Activated CD8-positive, alpha-beta T cell treated with anti-CD3 and anti-CD28 coated beads for 36 hours (primary cell): ENCODE data around the gene MEF2A. TPM values are rescaled to one million over a fixed set of nuclear protein-coding genes. Genes with fewer than 3 reads are reported as not detected.

Source experiments
- ATAC-seq: fragments of 200-7000 bp; cut with Tn5 transposase; one replicate; pipeline ENCODE4 v1.10.0; 2021; ENCODE audit warnings: mild to moderate bottlenecking, moderate library complexity
- CTCF ChIA-PET: fragments of 350-600 bp; sonication (Branson Sonifier 250); formaldehyde crosslinking; loops from one replicate; lab custom pipeline; 2021; ENCODE audit warnings: antibody characterized with exemption; lab: Charles Lee
- POLR2A ChIA-PET: fragments of 350-600 bp; sonication (Branson Sonifier 250); formaldehyde crosslinking; loops from one replicate; lab custom pipeline; 2021; ENCODE audit warnings: antibody characterized with exemption; lab: Charles Lee
- DNase-seq: peaks from one replicate; pipeline ENCODE4 v3.0.0-alpha.2; 2020
- H3K27ac Mint-ChIP-seq: one replicate; pipeline ENCODE4 v1.8.0; 2021; ENCODE audit warnings: mild to moderate bottlenecking, mixed read lengths
- H3K27me3 Mint-ChIP-seq: one replicate; pipeline ENCODE4 v1.8.0; 2021; ENCODE audit warnings: mixed read lengths
- H3K36me3 Mint-ChIP-seq: one replicate; pipeline ENCODE4 v1.8.0; 2021; ENCODE audit warnings: low read depth, mixed read lengths
- H3K4me1 Mint-ChIP-seq: one replicate; pipeline ENCODE4 v1.8.0; 2021; ENCODE audit warnings: low read depth, mixed read lengths
- H3K4me3 Mint-ChIP-seq: one replicate; pipeline ENCODE4 v1.8.0; 2021; ENCODE audit warnings: mild to moderate bottlenecking, moderate library complexity, mixed read lengths
- H3K9me3 Mint-ChIP-seq: one replicate; pipeline ENCODE4 v1.8.0; 2021; ENCODE audit warnings: mixed read lengths
- intact Hi-C: fragments of 100-400 bp; cut with micrococcal nuclease; formaldehyde crosslinking; loops from one replicate; pipeline ENCODE4 v1.10.0; 2022
- total RNA-seq, 2 experiments: library from RNA; stranded (reverse); gene quantifications; one replicate each; pipeline ENCODE4 v1.2.3, GENCODE V29; 2021
- TF ChIP-seq, protein P1 (sequence below): fragments of 200-600 bp; IDR thresholded peaks from one replicate; pipeline ENCODE4 v1.8.0; 2022; ENCODE audit warnings: antibody characterized with exemption, mild to moderate bottlenecking

Gene MEF2A
- total RNA-seq, 2 experiments from 2014 or later: 16.4 to 17.6 TPM

DNA sequence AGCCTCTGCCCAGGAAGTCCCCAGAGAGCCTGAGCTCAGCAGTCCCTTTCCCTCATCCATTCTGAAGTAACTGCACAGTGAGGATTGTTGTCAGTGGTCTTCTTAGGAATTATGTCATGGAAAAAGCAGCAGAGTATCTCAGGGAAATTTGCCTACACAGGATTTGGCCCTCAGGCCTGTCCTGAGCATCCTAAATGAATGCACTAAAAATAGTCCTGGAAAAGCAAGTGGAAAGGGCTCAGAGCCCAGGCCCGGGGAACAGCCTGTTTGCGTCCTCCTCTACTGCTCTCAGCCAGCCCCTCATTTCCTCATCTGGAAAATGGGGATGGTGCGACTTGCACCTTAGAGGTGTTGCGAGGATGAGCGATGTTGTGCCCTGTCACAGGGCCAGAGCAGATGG lies 145.8 kb downstream of the MEF2A start:
- ChIA-PET CTCF (no interaction called here), POLR2A (no interaction called here)
- Mint-ChIP-seq H3K36me3 (peaks cover 14% of the 10 kb centered on the region), H3K27ac (no peak overlapping the region), H3K4me3 (no peak overlapping the region), H3K9me3 (no peaks in the 10 kb centered on the region), H3K27me3 (no peaks in the 10 kb centered on the region), H3K4me1 (peaks cover 30% of the 10 kb centered on the region)
- TF ChIP-seq, protein P1, sequence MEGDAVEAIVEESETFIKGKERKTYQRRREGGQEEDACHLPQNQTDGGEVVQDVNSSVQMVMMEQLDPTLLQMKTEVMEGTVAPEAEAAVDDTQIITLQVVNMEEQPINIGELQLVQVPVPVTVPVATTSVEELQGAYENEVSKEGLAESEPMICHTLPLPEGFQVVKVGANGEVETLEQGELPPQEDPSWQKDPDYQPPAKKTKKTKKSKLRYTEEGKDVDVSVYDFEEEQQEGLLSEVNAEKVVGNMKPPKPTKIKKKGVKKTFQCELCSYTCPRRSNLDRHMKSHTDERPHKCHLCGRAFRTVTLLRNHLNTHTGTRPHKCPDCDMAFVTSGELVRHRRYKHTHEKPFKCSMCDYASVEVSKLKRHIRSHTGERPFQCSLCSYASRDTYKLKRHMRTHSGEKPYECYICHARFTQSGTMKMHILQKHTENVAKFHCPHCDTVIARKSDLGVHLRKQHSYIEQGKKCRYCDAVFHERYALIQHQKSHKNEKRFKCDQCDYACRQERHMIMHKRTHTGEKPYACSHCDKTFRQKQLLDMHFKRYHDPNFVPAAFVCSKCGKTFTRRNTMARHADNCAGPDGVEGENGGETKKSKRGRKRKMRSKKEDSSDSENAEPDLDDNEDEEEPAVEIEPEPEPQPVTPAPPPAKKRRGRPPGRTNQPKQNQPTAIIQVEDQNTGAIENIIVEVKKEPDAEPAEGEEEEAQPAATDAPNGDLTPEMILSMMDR: no peak
- DNase-seq: no peak
- ATAC-seq: no peak
- intact Hi-C loops: no loop called here

DNA sequence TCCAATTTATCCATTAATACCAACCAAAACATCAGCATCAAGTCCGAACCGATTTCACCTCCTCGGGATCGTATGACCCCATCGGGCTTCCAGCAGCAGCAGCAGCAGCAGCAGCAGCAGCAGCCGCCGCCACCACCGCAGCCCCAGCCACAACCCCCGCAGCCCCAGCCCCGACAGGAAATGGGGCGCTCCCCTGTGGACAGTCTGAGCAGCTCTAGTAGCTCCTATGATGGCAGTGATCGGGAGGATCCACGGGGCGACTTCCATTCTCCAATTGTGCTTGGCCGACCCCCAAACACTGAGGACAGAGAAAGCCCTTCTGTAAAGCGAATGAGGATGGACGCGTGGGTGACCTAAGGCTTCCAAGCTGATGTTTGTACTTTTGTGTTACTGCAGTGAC lies 146.6 kb downstream of the MEF2A start:
- Mint-ChIP-seq H3K4me3 (no peak overlapping the region), H3K36me3 (peaks cover 14% of the 10 kb centered on the region)

DNA sequence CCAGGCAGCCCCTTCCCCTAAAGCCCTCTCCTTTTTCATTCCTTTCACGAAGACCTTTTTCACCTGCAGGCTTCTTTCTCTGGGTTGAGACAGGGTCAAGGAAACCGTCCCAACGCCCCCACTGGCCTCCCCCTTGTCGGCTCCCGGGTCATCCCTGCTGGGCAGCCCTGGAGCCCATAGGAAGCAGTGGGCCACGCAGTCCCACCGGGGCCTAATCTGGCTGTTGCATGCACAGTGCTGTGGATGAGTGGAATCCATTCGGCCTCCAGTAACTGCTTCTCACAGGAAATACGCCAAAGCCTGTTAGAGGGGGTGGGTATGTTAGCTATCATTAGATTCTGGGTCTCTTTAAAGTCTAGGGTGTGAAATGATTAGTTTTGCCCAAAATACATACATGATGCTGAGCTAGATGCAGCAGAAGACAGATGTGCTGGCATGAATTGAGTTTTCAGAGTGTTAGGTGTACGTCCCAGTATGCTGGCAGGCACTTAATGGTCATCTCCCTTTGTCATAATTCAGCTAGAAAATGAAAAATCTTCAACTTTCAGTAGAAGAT lies 150.8 kb downstream of the MEF2A start:
- POLR2A ChIA-PET: interaction anchor here (1.0 to 1.8 kb wide), 2 partner anchors 9 to 17 kb away, joined by 3 to 6 read pairs; partner anchors contain the start of gene LYSMD4
- Mint-ChIP-seq H3K27ac (no peak overlapping the region), H3K4me3 (no peak overlapping the region), H3K36me3 (peaks cover 8% of the 10 kb centered on the region), H3K9me3 (no peaks in the 10 kb centered on the region), H3K4me1 (peaks cover 44% of the 10 kb centered on the region), H3K27me3 (no peaks in the 10 kb centered on the region)
- intact Hi-C loops: loop anchor here (5.0 kb wide), 1 partner anchor 41 kb away; no protein-coding TSS in a partner anchor
- ATAC-seq (no peak), DNase-seq (no peak)
- TF ChIP-seq, protein P1: no peak
- CTCF ChIA-PET: interaction anchor here (1.0 to 6.6 kb wide), 4 partner anchors 13 to 444 kb away, joined by 3 to 46 read pairs (median 8); partner anchors contain the start of gene LYSMD4

More for the DNA sequence above, 146.6 kb downstream of the MEF2A start:
- POLR2A ChIA-PET: no interaction called here
- Mint-ChIP-seq H3K4me1 (peaks cover 23% of the 10 kb centered on the region), H3K9me3 (no peaks in the 10 kb centered on the region), H3K27ac (no peak overlapping the region), H3K27me3 (no peaks in the 10 kb centered on the region)
- TF ChIP-seq, protein P1: no peak
- intact Hi-C loops: no loop called here
- CTCF ChIA-PET: interaction anchor here (3.0 kb wide), 1 partner anchor 43 kb away, joined by 10 read pairs; no protein-coding TSS in a partner anchor
- no peak for ATAC-seq
- no peak for DNase-seq

DNA sequence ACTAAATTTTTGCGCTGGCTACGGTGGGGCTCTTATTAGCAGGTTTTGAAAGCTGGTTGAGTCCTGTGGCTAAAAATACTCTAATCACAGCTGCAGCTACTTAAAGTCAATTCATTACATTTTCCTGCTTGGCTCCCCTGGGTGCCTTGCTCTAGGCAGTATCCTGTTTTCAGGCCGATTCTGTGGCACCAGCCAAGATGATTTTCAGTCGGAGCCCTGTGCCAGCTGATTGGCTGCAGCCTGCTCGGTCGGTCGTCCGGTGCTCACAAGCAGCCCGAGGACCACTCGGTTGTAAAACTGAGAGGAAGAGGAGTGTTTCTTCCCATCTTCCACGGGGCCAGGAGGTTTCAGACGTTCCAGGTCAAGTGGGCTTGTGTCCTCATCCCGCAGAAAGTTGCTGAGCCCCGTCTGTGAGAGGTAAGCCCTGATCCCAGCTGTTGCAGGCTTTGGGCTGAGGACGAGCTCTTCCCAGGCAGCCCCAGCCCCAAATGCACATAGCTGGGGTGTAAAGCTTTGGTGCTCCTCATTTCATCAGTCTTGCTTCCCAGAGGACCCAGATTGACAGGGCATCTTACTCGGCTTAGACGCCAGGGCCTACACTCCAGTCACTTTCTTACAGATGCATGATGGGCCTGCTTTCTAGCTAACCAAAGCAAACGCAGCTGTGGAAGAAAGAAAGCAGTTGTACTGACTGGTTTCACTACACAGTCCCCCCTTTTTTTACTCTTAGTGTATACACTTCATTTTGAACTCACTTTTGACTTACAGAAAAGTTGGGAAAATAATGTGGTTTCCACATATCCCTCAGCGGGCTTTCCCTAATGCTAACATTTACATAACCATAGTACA lies 151.6 kb downstream of the MEF2A start:
- TF ChIP-seq, protein P1: no peak
- Mint-ChIP-seq H3K36me3 (peaks cover 5% of the 10 kb centered on the region), H3K27ac (no peak overlapping the region), H3K27me3 (no peaks in the 10 kb centered on the region), H3K4me1 (peaks cover 41% of the 10 kb centered on the region), H3K9me3 (no peaks in the 10 kb centered on the region), H3K4me3 (no peak overlapping the region)
- DNase-seq (no peak), ATAC-seq (no peak)
- intact Hi-C loops: loop anchor here (5.0 kb wide), 1 partner anchor 40 kb away; no protein-coding TSS in a partner anchor
- CTCF ChIA-PET: interaction anchor here (0.7 to 6.6 kb wide), 6 partner anchors 14 to 445 kb away, joined by 3 to 46 read pairs (median 4); partner anchors contain the start of gene LYSMD4
- POLR2A ChIA-PET: interaction anchor here (1.0 to 1.8 kb wide), 2 partner anchors 10 to 16 kb away, joined by 3 to 6 read pairs; partner anchors contain the start of gene LYSMD4
